Measurements from ENCODE around the gene OGDHL.
"Not testable (repeated sequence)": the region's sequence is repeated elsewhere in the genome, so short reads cannot be mapped to it uniquely, and the experiment has no call there.

OGDHL gene

GRCh38 chr10:49726593-49726992, 35.5 kb downstream of the OGDHL start:
- H3K4me3 ChIP-seq (ENCODE audit: low read depth, low read length) = no peak overlapping the region
- no peak for DNase-seq (ENCODE audit: low read depth, low spot score)
- ChIA-PET CTCF (no interaction called here), POLR2A (no interaction called here)
- no peak for TF ChIP-seq CTCF (IDR thresholded peaks at IDR 0.05; ENCODE audit: insufficient read depth, low read length, missing control alignments)

GRCh38 chr10:49715157-49715556, 47.0 kb downstream of the OGDHL start:
- POLR2A ChIA-PET; DNase-seq (ENCODE audit: low read depth, low spot score); CTCF ChIA-PET; H3K4me3 ChIP-seq (ENCODE audit: low read depth, low read length): not testable (repeated sequence)

- no peak for DNase-seq (ENCODE audit: low read depth, low spot score)
- POLR2A ChIA-PET = no interaction called here
- TF ChIP-seq CTCF (IDR thresholded peaks at IDR 0.05; ENCODE audit: insufficient read depth, low read length, missing control alignments) = no peak
- no peak overlapping the region for H3K4me3 ChIP-seq (ENCODE audit: low read depth, low read length)
- CTCF ChIA-PET = no interaction called here
Measured at GRCh38 chr10:49713266-49713665, 48.9 kb downstream of the OGDHL start.

- H3K4me3 ChIP-seq (ENCODE audit: low read depth, low read length) = no peak overlapping the region
- TF ChIP-seq CTCF (IDR thresholded peaks at IDR 0.05; ENCODE audit: insufficient read depth, low read length, missing control alignments) = no peak
- ChIA-PET POLR2A (no interaction called here), CTCF (no interaction called here)
- no peak for DNase-seq (ENCODE audit: low read depth, low spot score)
Measured at GRCh38 chr10:49711481-49711880, 50.6 kb downstream of the OGDHL start.

- no peak for TF ChIP-seq CTCF (IDR thresholded peaks at IDR 0.05; ENCODE audit: insufficient read depth, low read length, missing control alignments)
- DNase-seq (ENCODE audit: low read depth, low spot score) = no peak
- ChIA-PET POLR2A (no interaction called here), CTCF (no interaction called here)
- H3K4me3 ChIP-seq (ENCODE audit: low read depth, low read length) = no peak overlapping the region
Measured at GRCh38 chr10:49710966-49711365, 51.2 kb downstream of the OGDHL start.

- DNase-seq (ENCODE audit: low read depth, low spot score) = no peak
- no peak overlapping the region for H3K4me3 ChIP-seq (ENCODE audit: low read depth, low read length)
- TF ChIP-seq CTCF (IDR thresholded peaks at IDR 0.05; ENCODE audit: insufficient read depth, low read length, missing control alignments) = no peak
- ChIA-PET POLR2A (no interaction called here), CTCF (no interaction called here)
Measured at GRCh38 chr10:49709934-49710333, 52.2 kb downstream of the OGDHL start.

GRCh38 chr10:49707585-49707984, 54.5 kb downstream of the OGDHL start:
- POLR2A ChIA-PET = no interaction called here
- CTCF ChIA-PET = no interaction called here
- no peak for DNase-seq (ENCODE audit: low read depth, low spot score)
- no peak for TF ChIP-seq CTCF (IDR thresholded peaks at IDR 0.05; ENCODE audit: insufficient read depth, low read length, missing control alignments)
- no peak overlapping the region for H3K4me3 ChIP-seq (ENCODE audit: low read depth, low read length)

Measured in AG04449 (cell line).